Ectodermal cell (in vitro differentiated cells): ENCODE measurements around the gene PARVG.

ENCODE experiments used
- H3K27ac ChIP-seq: 2 replicates; pipeline ENCODE4 v1.7.0; 2013; ENCODE audit warnings: mild to moderate bottlenecking, low read depth, low read length; ENCODE audit not compliant: insufficient read depth, poor library complexity, severe bottlenecking
- H3K27me3 ChIP-seq: 2 replicates; pipeline ENCODE4 v1.7.0; 2013; ENCODE audit warnings: mild to moderate bottlenecking, low read length; ENCODE audit not compliant: insufficient read depth, control insufficient read depth, poor library complexity, severe bottlenecking
- H3K36me3 ChIP-seq: one replicate; pipeline ENCODE4 v1.7.0; 2013; ENCODE audit warnings: low read length; ENCODE audit not compliant: control insufficient read depth, insufficient read depth
- H3K4me1 ChIP-seq: one replicate; pipeline ENCODE4 v1.7.0; 2013; ENCODE audit warnings: low read length; ENCODE audit not compliant: control insufficient read depth, insufficient read depth
- H3K4me3 ChIP-seq: 2 replicates; pipeline ENCODE4 v1.7.0; 2013; ENCODE audit warnings: low read depth, low read length, control low read depth; ENCODE audit not compliant: insufficient read depth
- H3K9me3 ChIP-seq: 2 replicates; pipeline ENCODE4 v1.7.0; 2013; ENCODE audit warnings: mild to moderate bottlenecking, low read length, moderate library complexity; ENCODE audit not compliant: control insufficient read depth
- WGBS, 2 experiments: methylation state at CpG; one replicate each; pipeline ENCODE4 v1.1.7; 2013; ENCODE audit warnings: missing lambda C conversion rate in 2 of 2; 5-methylcytosine and 5-hydroxymethylcytosine counted together

PARVG gene

GRCh38 chr22:44186121-44186510 is 5.4 kb downstream of the PARVG start:
- Histone ChIP-seq H3K27me3 (no peaks in the 10 kb centered on the region), H3K9me3 (no peaks in the 10 kb centered on the region), H3K4me1 (peaks cover 4% of the 10 kb centered on the region), H3K4me3 (no peak overlapping the region), H3K27ac (no peak overlapping the region), H3K36me3 (no peaks in the 10 kb centered on the region)
- 80% methylated on average over 8 of the region's 8 CpGs for WGBS, 2 experiments

- no peaks in the 10 kb centered on the region for H3K27me3 ChIP-seq
- 91 to 95% methylated on average over 4 of the region's 4 CpGs for WGBS, 2 experiments
- no peak overlapping the region for H3K27ac ChIP-seq
- no peak overlapping the region for H3K4me3 ChIP-seq
- H3K9me3 ChIP-seq = no peaks in the 10 kb centered on the region
- no peaks in the 10 kb centered on the region for H3K4me1 ChIP-seq
- H3K36me3 ChIP-seq = no peaks in the 10 kb centered on the region
Measured at GRCh38 chr22:44186737-44187136, 6.0 kb downstream of the PARVG start.

- Histone ChIP-seq H3K36me3 (no peaks in the 10 kb centered on the region), H3K27me3 (no peaks in the 10 kb centered on the region), H3K27ac (no peak overlapping the region), H3K4me3 (no peak overlapping the region), H3K4me1 (no peaks in the 10 kb centered on the region), H3K9me3 (no peaks in the 10 kb centered on the region)
- WGBS, 2 experiments = 91 to 93% methylated on average over 12 of the region's 12 CpGs
Measured at GRCh38 chr22:44187652-44188230, 7.0 kb downstream of the PARVG start.

- Histone ChIP-seq H3K36me3 (no peaks in the 10 kb centered on the region), H3K4me3 (no peak overlapping the region), H3K27me3 (no peaks in the 10 kb centered on the region), H3K9me3 (no peaks in the 10 kb centered on the region), H3K4me1 (no peaks in the 10 kb centered on the region), H3K27ac (no peak overlapping the region)
- 95% methylated on average over 8 of the region's 8 CpGs for WGBS, 2 experiments
Measured at GRCh38 chr22:44188316-44188715, 7.6 kb downstream of the PARVG start.

DNA sequence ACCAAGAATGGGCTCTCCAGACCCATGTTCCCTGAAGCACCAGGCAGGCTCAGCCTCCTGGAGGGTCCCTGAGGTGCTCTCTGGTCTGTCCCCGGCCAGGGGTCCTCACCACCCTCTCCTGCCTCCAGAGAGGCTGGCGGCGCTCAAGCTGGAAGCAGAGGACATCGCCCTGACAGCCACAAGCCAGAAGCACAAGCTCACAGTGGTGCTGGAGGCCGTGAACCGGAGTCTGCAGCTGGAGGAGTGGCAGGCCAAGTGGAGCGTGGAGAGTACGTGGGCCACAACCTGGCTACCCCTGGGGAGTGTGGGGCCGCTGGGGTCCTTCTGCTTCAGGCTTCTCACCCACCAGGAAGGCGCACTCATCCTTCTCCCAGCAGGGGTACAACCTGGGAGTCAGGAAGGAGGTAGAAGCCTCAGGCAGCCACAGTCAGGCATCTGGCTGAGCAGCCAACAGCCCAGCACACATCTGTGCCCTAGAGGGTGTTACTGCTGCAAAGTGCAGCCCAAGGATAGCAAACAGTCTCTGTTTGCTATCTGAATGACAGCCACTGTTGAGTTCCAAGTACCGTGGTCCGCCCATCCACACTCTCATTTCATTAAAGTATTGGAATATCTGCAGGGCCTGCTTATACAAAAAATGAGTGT is 8.4 kb downstream of the PARVG start:
- no peaks in the 10 kb centered on the region for H3K4me1 ChIP-seq
- no peak overlapping the region for H3K27ac ChIP-seq
- no peaks in the 10 kb centered on the region for H3K9me3 ChIP-seq
- no peak overlapping the region for H3K4me3 ChIP-seq
- 94 to 96% methylated on average over 12 of the region's 12 CpGs for WGBS, 2 experiments
- no peaks in the 10 kb centered on the region for H3K36me3 ChIP-seq
- no peaks in the 10 kb centered on the region for H3K27me3 ChIP-seq

DNA sequence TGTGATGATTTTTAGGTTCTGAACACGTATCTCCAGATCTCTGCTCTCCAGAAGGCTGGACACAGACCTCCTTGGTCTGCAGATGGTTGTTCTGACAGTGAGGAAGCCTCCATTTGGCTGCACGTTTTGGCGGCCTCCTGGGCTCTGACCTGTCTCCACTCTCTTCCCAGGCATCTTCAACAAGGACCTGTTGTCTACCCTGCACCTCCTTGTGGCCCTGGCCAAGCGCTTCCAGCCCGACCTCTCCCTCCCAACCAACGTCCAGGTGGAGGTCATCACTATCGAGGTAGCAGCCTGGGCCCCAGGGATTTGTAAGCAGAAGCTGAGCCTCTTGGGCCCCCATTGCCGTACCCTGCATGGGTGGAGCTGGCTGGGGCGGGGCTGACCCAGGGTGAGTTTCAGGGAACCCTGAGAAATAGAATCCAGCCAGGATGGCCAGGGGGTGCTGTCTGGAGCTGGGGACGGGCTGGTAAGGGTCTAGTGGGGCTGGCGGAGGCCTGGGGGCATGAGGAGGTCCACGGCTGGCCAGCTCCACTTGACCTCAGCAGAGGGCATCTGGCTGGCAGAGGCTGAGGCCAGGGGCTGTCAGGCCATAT is 9.8 kb downstream of the PARVG start:
- H3K27ac ChIP-seq = no peak overlapping the region
- no peaks in the 10 kb centered on the region for H3K9me3 ChIP-seq
- WGBS, 2 experiments = 93% methylated on average over 12 of the region's 12 CpGs
- no peak overlapping the region for H3K4me3 ChIP-seq
- H3K27me3 ChIP-seq = no peaks in the 10 kb centered on the region
- no peaks in the 10 kb centered on the region for H3K4me1 ChIP-seq
- no peaks in the 10 kb centered on the region for H3K36me3 ChIP-seq

- Histone ChIP-seq H3K4me3 (no peak overlapping the region), H3K27me3 (no peaks in the 10 kb centered on the region), H3K9me3 (no peaks in the 10 kb centered on the region), H3K36me3 (no peaks in the 10 kb centered on the region), H3K4me1 (no peaks in the 10 kb centered on the region), H3K27ac (no peak overlapping the region)
- WGBS, 2 experiments = 78 to 83% methylated on average over 9 of the region's 9 CpGs
Measured at GRCh38 chr22:44191036-44191454, 10.3 kb downstream of the PARVG start.

DNA sequence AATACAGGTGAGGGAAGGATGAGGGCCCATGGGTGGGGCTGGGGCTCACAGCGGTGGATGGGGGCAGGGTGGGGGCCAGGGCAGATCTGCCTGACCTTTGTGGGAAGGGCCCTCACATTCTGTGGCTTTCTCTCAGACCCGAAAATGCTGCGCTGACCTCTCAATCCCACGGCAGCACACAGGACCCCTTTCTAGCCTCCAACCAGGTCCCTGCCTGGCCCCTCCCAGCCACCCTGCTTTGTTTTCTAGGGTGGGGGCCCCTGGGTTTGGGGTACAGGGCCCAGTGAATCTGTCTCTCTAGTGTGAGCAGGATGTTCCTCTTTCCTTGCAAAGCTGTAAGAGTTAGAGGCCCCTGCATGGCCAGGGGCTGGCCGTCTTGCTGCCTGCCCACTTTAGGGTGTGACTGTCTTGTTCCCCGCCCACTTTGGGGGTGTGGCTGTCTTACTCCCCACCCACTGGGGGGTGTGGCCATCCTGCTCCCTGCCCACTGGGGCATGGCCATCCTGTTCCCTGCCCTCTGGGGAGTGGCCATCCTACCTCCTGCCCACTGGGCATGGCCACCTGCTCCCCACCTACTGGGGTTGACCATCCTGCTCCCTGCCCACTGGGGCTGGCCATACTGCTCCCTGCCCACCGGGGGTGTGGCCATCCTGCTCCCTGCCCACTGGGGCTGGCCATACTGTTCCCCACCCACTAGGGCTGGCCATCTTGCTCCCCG is 11.5 kb downstream of the PARVG start:
- Histone ChIP-seq H3K4me3 (no peak overlapping the region), H3K9me3 (no peaks in the 10 kb centered on the region), H3K4me1 (no peaks in the 10 kb centered on the region), H3K27me3 (no peaks in the 10 kb centered on the region), H3K36me3 (no peaks in the 10 kb centered on the region), H3K27ac (no peak overlapping the region)
- 90 to 96% methylated on average over 8 of the region's 8 CpGs for WGBS, 2 experiments

DNA sequence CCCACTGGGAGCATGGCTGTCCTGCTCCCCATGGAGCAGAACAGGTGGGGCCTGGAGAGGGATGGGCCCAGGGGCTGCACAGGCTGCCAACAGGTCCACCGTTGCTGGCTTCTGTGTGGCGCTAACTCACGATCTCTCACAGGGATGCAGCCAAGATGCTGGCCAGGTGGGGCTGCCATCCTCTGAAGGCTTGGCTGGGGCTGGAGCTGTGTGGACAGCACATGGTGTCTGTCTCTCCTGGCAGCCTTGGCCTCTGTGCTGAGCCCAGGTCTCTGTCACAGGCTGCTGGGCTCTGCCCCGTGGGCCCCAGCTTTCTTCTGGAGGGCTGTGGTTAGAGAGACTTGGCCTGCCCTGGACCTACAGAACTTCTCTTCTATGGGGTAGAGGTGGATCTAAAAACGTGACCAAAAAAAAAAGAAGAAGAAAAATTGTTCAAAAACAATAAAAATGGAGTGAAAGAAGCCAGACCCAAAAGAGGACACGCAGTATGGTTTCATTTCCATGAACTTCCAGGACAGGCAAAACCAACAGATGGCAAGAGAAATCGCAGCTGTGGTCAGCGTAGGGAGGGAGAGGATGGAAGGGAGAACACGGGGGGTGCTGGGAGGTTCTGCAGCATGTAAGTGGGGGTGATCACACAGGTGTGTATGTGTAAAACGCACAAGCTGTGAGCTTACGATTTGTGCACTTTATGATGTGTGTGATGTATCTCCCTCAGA is 12.2 kb downstream of the PARVG start:
- Histone ChIP-seq H3K9me3 (no peaks in the 10 kb centered on the region), H3K4me1 (no peaks in the 10 kb centered on the region), H3K27me3 (no peaks in the 10 kb centered on the region), H3K27ac (no peak overlapping the region), H3K4me3 (no peak overlapping the region), H3K36me3 (no peaks in the 10 kb centered on the region)
- 92 to 93% methylated on average over 11 of the region's 11 CpGs for WGBS, 2 experiments

- Histone ChIP-seq H3K4me1 (no peaks in the 10 kb centered on the region), H3K27ac (no peak overlapping the region), H3K36me3 (no peaks in the 10 kb centered on the region), H3K4me3 (no peak overlapping the region), H3K27me3 (no peaks in the 10 kb centered on the region), H3K9me3 (no peaks in the 10 kb centered on the region)
- WGBS, 2 experiments = 93 to 96% methylated on average over 4 of the region's 4 CpGs
Measured at GRCh38 chr22:44193535-44193891, 12.8 kb downstream of the PARVG start.
